Measurements from ENCODE around the gene CYBA. TPM values are rescaled to one million over a fixed set of nuclear protein-coding genes. Genes with fewer than 3 reads are reported as not detected.

The CYBA gene
- polyA plus RNA-seq, 1 experiment, result 53.6 TPM

DNA sequence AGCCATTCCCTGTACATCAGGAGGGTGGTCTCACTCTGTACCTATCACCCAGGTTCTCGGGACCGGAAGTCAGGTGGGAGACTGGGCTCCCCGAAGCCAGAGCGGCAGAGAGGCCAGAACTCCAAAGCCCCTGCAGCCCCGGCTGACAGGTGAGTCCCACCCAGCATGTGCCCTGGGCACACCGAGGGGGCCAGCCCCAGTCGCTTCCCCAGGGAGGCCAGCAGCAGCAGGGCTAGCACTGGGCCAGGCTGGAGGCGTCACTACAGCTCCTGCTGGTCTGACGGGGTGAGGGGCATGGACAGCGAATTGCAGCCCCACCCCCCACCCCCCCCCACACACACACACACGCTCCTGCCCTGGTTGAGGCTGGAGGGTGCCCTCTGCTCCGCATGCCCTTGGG, 20.4 kb downstream of the CYBA start:
- TF ChIP-seq, protein P1, sequence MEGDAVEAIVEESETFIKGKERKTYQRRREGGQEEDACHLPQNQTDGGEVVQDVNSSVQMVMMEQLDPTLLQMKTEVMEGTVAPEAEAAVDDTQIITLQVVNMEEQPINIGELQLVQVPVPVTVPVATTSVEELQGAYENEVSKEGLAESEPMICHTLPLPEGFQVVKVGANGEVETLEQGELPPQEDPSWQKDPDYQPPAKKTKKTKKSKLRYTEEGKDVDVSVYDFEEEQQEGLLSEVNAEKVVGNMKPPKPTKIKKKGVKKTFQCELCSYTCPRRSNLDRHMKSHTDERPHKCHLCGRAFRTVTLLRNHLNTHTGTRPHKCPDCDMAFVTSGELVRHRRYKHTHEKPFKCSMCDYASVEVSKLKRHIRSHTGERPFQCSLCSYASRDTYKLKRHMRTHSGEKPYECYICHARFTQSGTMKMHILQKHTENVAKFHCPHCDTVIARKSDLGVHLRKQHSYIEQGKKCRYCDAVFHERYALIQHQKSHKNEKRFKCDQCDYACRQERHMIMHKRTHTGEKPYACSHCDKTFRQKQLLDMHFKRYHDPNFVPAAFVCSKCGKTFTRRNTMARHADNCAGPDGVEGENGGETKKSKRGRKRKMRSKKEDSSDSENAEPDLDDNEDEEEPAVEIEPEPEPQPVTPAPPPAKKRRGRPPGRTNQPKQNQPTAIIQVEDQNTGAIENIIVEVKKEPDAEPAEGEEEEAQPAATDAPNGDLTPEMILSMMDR (IDR thresholded peaks at IDR 0.05; ENCODE audit: low read depth, low read length), result no peak
- Histone ChIP-seq H3K27ac (ENCODE audit: low read depth, low read length) (no peak overlapping the region), H3K27me3 (ENCODE audit: control insufficient read depth, insufficient read depth, low read length) (no peaks in the 10 kb centered on the region), H3K4me3 (ENCODE audit: low read depth, low read length) (no peak overlapping the region), H3K9me3 (ENCODE audit: control insufficient read depth, insufficient read depth, low read length) (no peaks in the 10 kb centered on the region; the same call in 1 of the 2 replicates)
- no peak for DNase-seq (ENCODE audit: low read depth, low spot score)
- POLR2A ChIA-PET, result interaction anchor here (1.5 kb wide), 1 partner anchor 10 kb away, joined by 3 read pairs; no protein-coding TSS in a partner anchor
- CTCF ChIA-PET, result no interaction called here

DNA sequence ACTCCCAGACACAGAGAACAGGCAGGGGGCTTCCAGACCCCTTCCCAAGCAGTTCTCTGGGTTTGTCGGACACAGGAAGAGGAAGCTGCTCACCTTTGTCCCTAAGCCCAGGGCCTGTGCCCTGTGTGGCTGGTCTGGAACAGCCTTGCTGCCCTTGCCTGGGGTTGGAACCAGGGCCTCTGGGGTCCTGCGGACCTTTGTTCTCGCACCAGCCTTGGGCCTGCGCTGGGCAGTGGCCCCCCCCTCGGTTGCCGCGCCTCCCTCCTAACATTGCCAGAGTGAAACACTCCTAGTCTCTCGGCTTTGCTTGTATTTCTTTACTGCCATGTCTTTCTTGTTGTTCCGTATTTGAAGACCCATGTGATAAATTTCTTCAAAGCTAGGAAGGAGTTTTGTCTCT, 21.0 kb downstream of the CYBA start:
- DNase-seq (ENCODE audit: low read depth, low spot score), result no peak
- no peak overlapping the region for H3K4me3 ChIP-seq (ENCODE audit: low read depth, low read length)

DNA sequence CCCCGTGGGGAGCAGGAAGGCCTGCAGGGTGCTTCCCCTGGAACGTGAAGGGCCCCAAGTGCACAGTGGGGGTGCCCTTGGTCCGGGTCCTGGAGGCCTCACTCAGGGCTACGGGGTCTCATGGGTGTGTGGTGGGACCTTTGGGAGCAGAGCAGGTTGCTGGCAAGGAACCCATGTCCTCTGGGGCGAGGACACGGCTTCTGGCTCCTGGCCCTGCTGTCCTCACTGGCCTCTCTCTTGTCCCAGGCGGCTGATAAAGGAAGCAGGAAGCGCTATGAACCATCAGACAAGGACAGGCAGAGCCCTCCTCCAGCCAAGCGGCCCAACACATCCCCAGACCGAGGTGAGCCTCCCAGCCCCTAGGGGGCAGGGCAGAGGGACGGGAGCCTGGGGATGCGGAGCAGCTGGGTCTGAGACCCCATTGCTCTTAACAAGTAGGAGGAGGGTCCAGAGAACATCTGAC, 22.3 kb downstream of the CYBA start:
- H3K27me3 ChIP-seq (ENCODE audit: control insufficient read depth, insufficient read depth, low read length), result no peaks in the 10 kb centered on the region

More for the DNA sequence above, 21.0 kb downstream of the CYBA start:
- Histone ChIP-seq H3K27me3 (ENCODE audit: control insufficient read depth, insufficient read depth, low read length) (no peaks in the 10 kb centered on the region), H3K27ac (ENCODE audit: low read depth, low read length) (no peak overlapping the region), H3K9me3 (ENCODE audit: control insufficient read depth, insufficient read depth, low read length) (no peaks in the 10 kb centered on the region; the same call in 1 of the 2 replicates)
- ChIA-PET CTCF (no interaction called here), POLR2A (interaction anchor here (0.6 to 1.5 kb wide), 2 partner anchors 10 to 163 kb away, joined by 3 to 14 read pairs; no protein-coding TSS in a partner anchor)
- TF ChIP-seq, protein P1 (IDR thresholded peaks at IDR 0.05; ENCODE audit: low read depth, low read length), result no peak

DNA sequence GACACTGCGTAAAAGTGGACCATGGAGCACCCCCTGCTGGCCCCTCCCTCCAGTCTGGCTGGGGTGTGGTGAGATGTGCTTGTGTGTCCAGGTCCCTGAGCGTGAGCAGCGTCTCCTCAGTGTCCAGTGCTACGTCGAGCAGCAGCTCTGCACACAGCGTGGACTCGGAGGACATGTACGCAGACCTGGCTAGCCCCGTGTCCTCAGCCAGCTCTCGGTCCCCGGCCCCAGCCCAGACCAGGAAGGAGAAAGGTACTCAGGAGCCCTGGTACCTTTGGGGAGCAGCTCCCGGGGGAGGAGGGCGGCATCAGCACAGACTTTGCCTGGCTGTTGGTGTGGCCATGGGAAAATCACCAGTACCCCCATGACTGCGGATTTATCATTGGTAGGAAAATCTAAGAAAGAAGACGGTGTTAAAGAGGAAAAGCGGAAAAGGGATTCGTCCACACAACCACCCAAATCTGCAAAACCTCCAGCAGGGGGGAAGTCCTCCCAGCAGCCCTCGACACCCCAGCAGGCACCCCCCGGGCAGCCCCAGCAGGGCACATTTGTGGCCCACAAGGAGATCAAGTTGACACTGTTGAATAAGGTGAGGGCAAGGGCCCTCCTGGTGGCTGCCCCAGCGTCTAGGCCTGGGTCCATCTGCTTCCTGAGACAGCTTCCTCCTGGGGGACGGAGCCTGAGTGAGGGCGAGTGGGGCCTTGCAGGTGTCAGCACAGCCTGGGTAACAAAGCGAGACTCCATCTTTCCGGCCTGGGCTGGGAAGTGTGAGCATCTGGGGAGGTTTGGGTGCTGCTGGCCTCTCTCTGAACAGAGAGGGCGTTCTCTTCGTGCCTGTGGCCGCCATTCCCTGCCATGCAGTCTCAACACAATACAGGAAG, 23.1 kb downstream of the CYBA start:
- Histone ChIP-seq H3K9me3 (ENCODE audit: control insufficient read depth, insufficient read depth, low read length) (no peaks in the 10 kb centered on the region; the same call in 1 of the 2 replicates), H3K27me3 (ENCODE audit: control insufficient read depth, insufficient read depth, low read length) (no peaks in the 10 kb centered on the region), H3K4me3 (ENCODE audit: low read depth, low read length) (no peak overlapping the region), H3K27ac (ENCODE audit: low read depth, low read length) (no peak overlapping the region)
- no peak for DNase-seq (ENCODE audit: low read depth, low spot score)
- TF ChIP-seq, protein P1 (IDR thresholded peaks at IDR 0.05; ENCODE audit: low read depth, low read length), result no peak
- ChIA-PET POLR2A (no interaction called here), CTCF (no interaction called here)

More for the DNA sequence above, 22.3 kb downstream of the CYBA start:
- no peak for DNase-seq (ENCODE audit: low read depth, low spot score)
- H3K9me3 ChIP-seq (ENCODE audit: control insufficient read depth, insufficient read depth, low read length), result no peaks in the 10 kb centered on the region; the same call in 1 of the 2 replicates
- CTCF ChIA-PET, result interaction anchor here (0.6 kb wide), 1 partner anchor 852 kb away, joined by 3 read pairs; no protein-coding TSS in a partner anchor
- POLR2A ChIA-PET, result no interaction called here
- no peak overlapping the region for H3K27ac ChIP-seq (ENCODE audit: low read depth, low read length)
- TF ChIP-seq, protein P1 (IDR thresholded peaks at IDR 0.05; ENCODE audit: low read depth, low read length), result peak; percentile 35
- no peak overlapping the region for H3K4me3 ChIP-seq (ENCODE audit: low read depth, low read length)

- Histone ChIP-seq H3K27ac (ENCODE audit: low read depth, low read length) (no peak overlapping the region), H3K27me3 (ENCODE audit: control insufficient read depth, insufficient read depth, low read length) (no peaks in the 10 kb centered on the region), H3K4me3 (ENCODE audit: low read depth, low read length) (no peak overlapping the region), H3K9me3 (ENCODE audit: control insufficient read depth, insufficient read depth, low read length) (no peaks in the 10 kb centered on the region; the same call in 1 of the 2 replicates)
- ChIA-PET POLR2A (no interaction called here), CTCF (no interaction called here)
- DNase-seq (ENCODE audit: low read depth, low spot score), result no peak
- TF ChIP-seq, protein P1 (IDR thresholded peaks at IDR 0.05; ENCODE audit: low read depth, low read length), result no peak
These were observed 24.2 kb downstream of the CYBA start for GRCh38 chr16:88626646-88627045.
